Neural progenitor cell (in vitro differentiated cells): ENCODE measurements around the gene TMX1.

Experiments
- EZH2 ChIP-seq: fragments of 200-600 bp; sonication (generic); IDR thresholded peaks from 2 replicates; pipeline ENCODE4 v1.6.1; 2017; ENCODE audit warnings: antibody characterized with exemption, mild to moderate bottlenecking, moderate library complexity
- EZH2phosphoT487 ChIP-seq: fragments of 200-600 bp; sonication (generic); IDR thresholded peaks from 2 replicates; pipeline ENCODE4 v1.6.1; 2017; ENCODE audit warnings: antibody characterized with exemption
- TF ChIP-seq, protein P1 (sequence below): fragments of 200-600 bp; sonication (generic); IDR thresholded peaks from 2 replicates; pipeline ENCODE4 v1.5.1; 2017; ENCODE audit warnings: antibody characterized with exemption, mild to moderate bottlenecking

DNA sequence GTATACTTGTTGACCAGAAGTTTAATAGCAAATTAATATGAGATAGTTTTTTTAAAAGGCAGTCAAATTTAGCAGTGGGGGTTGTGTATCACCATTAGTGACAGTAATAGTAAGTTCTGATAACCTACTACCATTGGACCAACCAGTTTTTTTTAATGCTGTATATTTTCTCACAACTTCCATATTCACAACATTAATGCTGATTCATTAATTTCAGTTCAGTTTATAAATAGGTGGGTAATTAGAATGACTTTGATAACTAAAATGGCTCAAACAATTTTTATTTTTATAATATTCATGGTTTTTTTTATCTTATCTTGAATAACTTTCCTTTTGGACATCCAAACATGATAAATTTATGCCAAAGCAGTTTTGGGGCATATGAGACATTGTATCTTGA is 13.8 kb downstream of the TMX1 start:
- TF ChIP-seq, protein P1, sequence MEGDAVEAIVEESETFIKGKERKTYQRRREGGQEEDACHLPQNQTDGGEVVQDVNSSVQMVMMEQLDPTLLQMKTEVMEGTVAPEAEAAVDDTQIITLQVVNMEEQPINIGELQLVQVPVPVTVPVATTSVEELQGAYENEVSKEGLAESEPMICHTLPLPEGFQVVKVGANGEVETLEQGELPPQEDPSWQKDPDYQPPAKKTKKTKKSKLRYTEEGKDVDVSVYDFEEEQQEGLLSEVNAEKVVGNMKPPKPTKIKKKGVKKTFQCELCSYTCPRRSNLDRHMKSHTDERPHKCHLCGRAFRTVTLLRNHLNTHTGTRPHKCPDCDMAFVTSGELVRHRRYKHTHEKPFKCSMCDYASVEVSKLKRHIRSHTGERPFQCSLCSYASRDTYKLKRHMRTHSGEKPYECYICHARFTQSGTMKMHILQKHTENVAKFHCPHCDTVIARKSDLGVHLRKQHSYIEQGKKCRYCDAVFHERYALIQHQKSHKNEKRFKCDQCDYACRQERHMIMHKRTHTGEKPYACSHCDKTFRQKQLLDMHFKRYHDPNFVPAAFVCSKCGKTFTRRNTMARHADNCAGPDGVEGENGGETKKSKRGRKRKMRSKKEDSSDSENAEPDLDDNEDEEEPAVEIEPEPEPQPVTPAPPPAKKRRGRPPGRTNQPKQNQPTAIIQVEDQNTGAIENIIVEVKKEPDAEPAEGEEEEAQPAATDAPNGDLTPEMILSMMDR = no peak
- TF ChIP-seq EZH2phosphoT487 (no peak), EZH2 (no peak)
